HL-60 (cell line): ENCODE data around the gene FGF4.

Experiments
- GABPA ChIP-seq: IDR thresholded peaks from 2 replicates; pipeline ENCODE4 v1.6.1; 2012; ENCODE audit warnings: low read depth
- POLR2AphosphoS5 ChIP-seq: IDR thresholded peaks from 2 replicates; pipeline ENCODE4 v1.6.1; 2012; ENCODE audit warnings: low read depth
- TF ChIP-seq, protein P1 (sequence below): IDR thresholded peaks from one replicate; pipeline ENCODE4 v1.5.1; 2011; ENCODE audit warnings: low read length, control low read depth, inconsistent platforms; ENCODE audit not compliant: insufficient read depth
- TF ChIP-seq, protein P2 (sequence below): IDR thresholded peaks from 2 replicates; pipeline ENCODE4 v1.6.1; 2012; ENCODE audit warnings: low read depth; ENCODE audit not compliant: insufficient replicate concordance

DNA sequence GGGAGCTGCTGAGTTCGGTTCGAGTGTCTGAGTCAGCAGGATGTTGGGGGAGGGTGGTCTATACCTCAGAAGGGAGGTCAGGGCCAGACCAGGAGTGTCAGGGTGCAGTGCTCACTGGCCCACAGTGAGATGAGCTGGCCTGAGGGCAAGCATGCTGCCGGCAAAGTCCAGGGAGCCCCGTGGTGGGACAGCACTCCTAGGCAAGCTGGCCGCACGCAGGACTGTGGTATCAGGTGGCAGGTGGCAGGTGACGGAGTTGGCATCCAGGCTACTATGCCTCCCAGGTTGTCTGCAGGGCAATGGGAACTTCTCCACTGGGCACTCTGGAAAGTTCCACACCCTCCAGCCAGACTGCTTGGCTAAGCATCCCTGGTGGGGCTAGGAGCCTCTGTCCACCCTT, 39.3 kb upstream of the FGF4 start:
- TF ChIP-seq, protein P1, sequence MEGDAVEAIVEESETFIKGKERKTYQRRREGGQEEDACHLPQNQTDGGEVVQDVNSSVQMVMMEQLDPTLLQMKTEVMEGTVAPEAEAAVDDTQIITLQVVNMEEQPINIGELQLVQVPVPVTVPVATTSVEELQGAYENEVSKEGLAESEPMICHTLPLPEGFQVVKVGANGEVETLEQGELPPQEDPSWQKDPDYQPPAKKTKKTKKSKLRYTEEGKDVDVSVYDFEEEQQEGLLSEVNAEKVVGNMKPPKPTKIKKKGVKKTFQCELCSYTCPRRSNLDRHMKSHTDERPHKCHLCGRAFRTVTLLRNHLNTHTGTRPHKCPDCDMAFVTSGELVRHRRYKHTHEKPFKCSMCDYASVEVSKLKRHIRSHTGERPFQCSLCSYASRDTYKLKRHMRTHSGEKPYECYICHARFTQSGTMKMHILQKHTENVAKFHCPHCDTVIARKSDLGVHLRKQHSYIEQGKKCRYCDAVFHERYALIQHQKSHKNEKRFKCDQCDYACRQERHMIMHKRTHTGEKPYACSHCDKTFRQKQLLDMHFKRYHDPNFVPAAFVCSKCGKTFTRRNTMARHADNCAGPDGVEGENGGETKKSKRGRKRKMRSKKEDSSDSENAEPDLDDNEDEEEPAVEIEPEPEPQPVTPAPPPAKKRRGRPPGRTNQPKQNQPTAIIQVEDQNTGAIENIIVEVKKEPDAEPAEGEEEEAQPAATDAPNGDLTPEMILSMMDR, result no peak
- TF ChIP-seq, protein P2, sequence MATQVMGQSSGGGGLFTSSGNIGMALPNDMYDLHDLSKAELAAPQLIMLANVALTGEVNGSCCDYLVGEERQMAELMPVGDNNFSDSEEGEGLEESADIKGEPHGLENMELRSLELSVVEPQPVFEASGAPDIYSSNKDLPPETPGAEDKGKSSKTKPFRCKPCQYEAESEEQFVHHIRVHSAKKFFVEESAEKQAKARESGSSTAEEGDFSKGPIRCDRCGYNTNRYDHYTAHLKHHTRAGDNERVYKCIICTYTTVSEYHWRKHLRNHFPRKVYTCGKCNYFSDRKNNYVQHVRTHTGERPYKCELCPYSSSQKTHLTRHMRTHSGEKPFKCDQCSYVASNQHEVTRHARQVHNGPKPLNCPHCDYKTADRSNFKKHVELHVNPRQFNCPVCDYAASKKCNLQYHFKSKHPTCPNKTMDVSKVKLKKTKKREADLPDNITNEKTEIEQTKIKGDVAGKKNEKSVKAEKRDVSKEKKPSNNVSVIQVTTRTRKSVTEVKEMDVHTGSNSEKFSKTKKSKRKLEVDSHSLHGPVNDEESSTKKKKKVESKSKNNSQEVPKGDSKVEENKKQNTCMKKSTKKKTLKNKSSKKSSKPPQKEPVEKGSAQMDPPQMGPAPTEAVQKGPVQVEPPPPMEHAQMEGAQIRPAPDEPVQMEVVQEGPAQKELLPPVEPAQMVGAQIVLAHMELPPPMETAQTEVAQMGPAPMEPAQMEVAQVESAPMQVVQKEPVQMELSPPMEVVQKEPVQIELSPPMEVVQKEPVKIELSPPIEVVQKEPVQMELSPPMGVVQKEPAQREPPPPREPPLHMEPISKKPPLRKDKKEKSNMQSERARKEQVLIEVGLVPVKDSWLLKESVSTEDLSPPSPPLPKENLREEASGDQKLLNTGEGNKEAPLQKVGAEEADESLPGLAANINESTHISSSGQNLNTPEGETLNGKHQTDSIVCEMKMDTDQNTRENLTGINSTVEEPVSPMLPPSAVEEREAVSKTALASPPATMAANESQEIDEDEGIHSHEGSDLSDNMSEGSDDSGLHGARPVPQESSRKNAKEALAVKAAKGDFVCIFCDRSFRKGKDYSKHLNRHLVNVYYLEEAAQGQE, result no peak
- TF ChIP-seq POLR2AphosphoS5 (no peak), GABPA (no peak)
